K562 (cell line): ENCODE results near the gene AHCY.

Experiments
- CTCF ChIP-seq, 3 experiments: IDR thresholded peaks in 2 of 3; conservative IDR thresholded peaks in 1 of 3; 2 replicates each; pipeline ENCODE4 v1.5.1; 2011 to 2012; ENCODE audit warnings: low read length in 3 of 3, mild to moderate bottlenecking in 3 of 3, control low read depth in 2 of 3, improper control_type of control experiment in 1 of 3, inconsistent platforms in 1 of 3, low read depth in 1 of 3, mixed read lengths in 1 of 3, moderate library complexity in 1 of 3; ENCODE audit not compliant: insufficient read depth in 2 of 3
- NFE2 ChIP-seq: IDR thresholded peaks from 2 replicates; pipeline ENCODE4 v1.6.1; 2014; ENCODE audit warnings: antibody characterized with exemption, low read depth
- SOX6 ChIP-seq: fragments of 450-650 bp; IDR thresholded peaks from 2 replicates; pipeline ENCODE4 v1.6.1; 2014; ENCODE audit warnings: mild to moderate bottlenecking

- TF ChIP-seq CTCF (IDR thresholded peaks at IDR 0.05 in 2 of 3, conservative IDR thresholded peaks at IDR 0.05 in 1 of 3; ENCODE audit: insufficient read depth in 2 of 3, low read depth in 1 of 3, low read length in 3 of 3) (no peak), SOX6 (no peak), NFE2 (no peak)
These were observed 25.9 kb upstream of the AHCY start for GRCh38 chr20:34328928-34329677.
